ENCODE measurements around the gene DPP10. TPM values are rescaled to one million over a fixed set of nuclear protein-coding genes. Genes with fewer than 3 reads are reported as not detected.

The DPP10 gene
- total RNA-seq, 1 experiment from 2014 or later = not detected

- Histone ChIP-seq H3K9me3 (replicated peaks) (no peaks in the 10 kb centered on the region), H3K27me3 (replicated peaks) (no peaks in the 10 kb centered on the region), H3K4me1 (replicated peaks) (no peaks in the 10 kb centered on the region), H3K36me3 (no peaks in the 10 kb centered on the region), H3K4me3 (no peak overlapping the region), H3K27ac (no peak overlapping the region)
- DNase-seq (ENCODE audit: low read depth in 1 of 2, low spot score in 2 of 2) = no peak
These were observed 1383.5 kb downstream of the DPP10 start for GRCh38 chr2:115825912-115826311.

- Histone ChIP-seq H3K27me3 (replicated peaks) (no peaks in the 10 kb centered on the region), H3K4me1 (replicated peaks) (no peaks in the 10 kb centered on the region), H3K9me3 (replicated peaks) (no peaks in the 10 kb centered on the region), H3K27ac (no peak overlapping the region), H3K36me3 (no peaks in the 10 kb centered on the region), H3K4me3 (no peak overlapping the region)
- DNase-seq (ENCODE audit: low read depth in 1 of 2, low spot score in 2 of 2) = no peak
These were observed 1390.8 kb downstream of the DPP10 start for GRCh38 chr2:115833196-115833595.

GRCh38 chr2:115838539-115838938 lies 1396.1 kb downstream of the DPP10 start:
- no peaks in the 10 kb centered on the region for H3K4me1 ChIP-seq (replicated peaks)
- H3K4me3 ChIP-seq = no peak overlapping the region
- no peak overlapping the region for H3K27ac ChIP-seq
- 0 out of 2 replicates have a peak, but pooled peaks cover 2% of the 10 kb centered on the region for H3K9me3 ChIP-seq (replicated peaks)
- no peak for DNase-seq (ENCODE audit: low read depth in 1 of 2, low spot score in 2 of 2)
- no peaks in the 10 kb centered on the region for H3K27me3 ChIP-seq (replicated peaks)
- no peaks in the 10 kb centered on the region for H3K36me3 ChIP-seq

- H3K4me3 ChIP-seq = no peak overlapping the region
- no peaks in the 10 kb centered on the region for H3K36me3 ChIP-seq
- DNase-seq (ENCODE audit: low read depth in 1 of 2, low spot score in 2 of 2) = no peak
- H3K27me3 ChIP-seq (replicated peaks) = no peaks in the 10 kb centered on the region
- no peaks in the 10 kb centered on the region for H3K4me1 ChIP-seq (replicated peaks)
- no peak overlapping the region for H3K27ac ChIP-seq
- H3K9me3 ChIP-seq (replicated peaks) = 0 out of 2 replicates have a peak, but pooled peaks cover 2% of the 10 kb centered on the region
These were observed 1399.9 kb downstream of the DPP10 start for GRCh38 chr2:115842306-115842705.

GRCh38 chr2:115848192-115848591 lies 1405.8 kb downstream of the DPP10 start:
- no peak overlapping the region for H3K27ac ChIP-seq
- H3K36me3 ChIP-seq = no peaks in the 10 kb centered on the region
- DNase-seq (ENCODE audit: low read depth in 1 of 2, low spot score in 2 of 2) = no peak
- H3K4me1 ChIP-seq (replicated peaks) = no peaks in the 10 kb centered on the region
- no peak overlapping the region for H3K4me3 ChIP-seq
- no peaks in the 10 kb centered on the region for H3K27me3 ChIP-seq (replicated peaks)
- 0 out of 2 replicates have a peak, but pooled peaks cover 3% of the 10 kb centered on the region for H3K9me3 ChIP-seq (replicated peaks)

- no peaks in the 10 kb centered on the region for H3K36me3 ChIP-seq
- no peak overlapping the region for H3K4me3 ChIP-seq
- H3K9me3 ChIP-seq (replicated peaks) = peaks cover 7% of the 10 kb centered on the region
- H3K27ac ChIP-seq = no peak overlapping the region
- DNase-seq (ENCODE audit: low read depth in 1 of 2, low spot score in 2 of 2) = no peak
- no peaks in the 10 kb centered on the region for H3K4me1 ChIP-seq (replicated peaks)
- H3K27me3 ChIP-seq (replicated peaks) = no peaks in the 10 kb centered on the region
These were observed 1424.6 kb downstream of the DPP10 start for GRCh38 chr2:115867024-115867423.

GRCh38 chr2:115874427-115874826 lies 1432.0 kb downstream of the DPP10 start:
- no peak overlapping the region for H3K27ac ChIP-seq
- H3K4me3 ChIP-seq = no peak overlapping the region
- H3K27me3 ChIP-seq (replicated peaks) = no peaks in the 10 kb centered on the region
- no peaks in the 10 kb centered on the region for H3K36me3 ChIP-seq
- H3K9me3 ChIP-seq (replicated peaks) = peaks cover 5% of the 10 kb centered on the region
- no peaks in the 10 kb centered on the region for H3K4me1 ChIP-seq (replicated peaks)
- DNase-seq (ENCODE audit: low read depth in 1 of 2, low spot score in 2 of 2) = no peak

GRCh38 chr2:115880558-115880957 lies 1438.1 kb downstream of the DPP10 start:
- H3K4me3 ChIP-seq = no peak overlapping the region
- no peak for DNase-seq (ENCODE audit: low read depth in 1 of 2, low spot score in 2 of 2)
- H3K4me1 ChIP-seq (replicated peaks) = no peaks in the 10 kb centered on the region
- no peaks in the 10 kb centered on the region for H3K27me3 ChIP-seq (replicated peaks)
- no peaks in the 10 kb centered on the region; the same call in 1 of the 2 replicates for H3K9me3 ChIP-seq (replicated peaks)
- H3K36me3 ChIP-seq = no peaks in the 10 kb centered on the region
- no peak overlapping the region for H3K27ac ChIP-seq

- no peak for DNase-seq (ENCODE audit: low read depth in 1 of 2, low spot score in 2 of 2)
- Histone ChIP-seq H3K36me3 (no peaks in the 10 kb centered on the region), H3K4me3 (no peak overlapping the region), H3K27ac (no peak overlapping the region), H3K4me1 (replicated peaks) (no peaks in the 10 kb centered on the region), H3K9me3 (replicated peaks) (no peaks in the 10 kb centered on the region), H3K27me3 (replicated peaks) (no peaks in the 10 kb centered on the region)
These were observed 1444.9 kb downstream of the DPP10 start for GRCh38 chr2:115887209-115887776.
